Peyer's patch (tissue), 4 donors: ENCODE measurements around the gene CLTB. TPM values are rescaled to one million over a fixed set of nuclear protein-coding genes. Genes with fewer than 3 reads are reported as not detected.

ENCODE experiments used
- DNase-seq, 3 donors: peaks; one replicate each; pipeline ENCODE4 v3.0.0-alpha.2; 2017 to 2019
- H3K27ac ChIP-seq, 4 donors: fragments of 200-600 bp; sonication (generic); one replicate each; pipeline ENCODE4 v1.5.1; 2016 to 2019
- H3K27me3 ChIP-seq, 2 donors: fragments of 200-600 bp; sonication (generic); one replicate each; pipeline ENCODE4 v1.5.1; 2019
- H3K36me3 ChIP-seq, 3 donors: fragments of 200-600 bp; sonication (generic); one replicate each; pipeline ENCODE4 v1.5.1; 2016 to 2019
- H3K4me1 ChIP-seq, 4 donors: fragments of 200-600 bp; sonication (generic); one replicate each; pipeline ENCODE4 v1.5.1; 2016 to 2019
- H3K4me3 ChIP-seq, 4 donors: fragments of 200-600 bp; sonication (generic); 1 replicate in 3 of 4; 2 replicates in 1 of 4; pipeline ENCODE4 v1.5.1; 2016 to 2019; ENCODE audit warnings: mild to moderate bottlenecking in 1 of 4
- H3K9me3 ChIP-seq, 4 donors: fragments of 200-600 bp; sonication (generic); one replicate each; pipeline ENCODE4 v1.5.1; 2016 to 2019; ENCODE audit warnings: mild to moderate bottlenecking in 1 of 4
- CTCF ChIP-seq, 6 experiments: fragments of 450-650 bp in 4 of 6; fragments of 200-600 bp in 2 of 6; sonication (generic) in 1 of 6; IDR thresholded peaks; one replicate each; pipeline ENCODE4 v1.5.1; 2017 to 2019; ENCODE audit warnings: antibody characterized with exemption in 6 of 6, mild to moderate bottlenecking in 3 of 6, moderate library complexity in 1 of 6
- POLR2A ChIP-seq, 2 donors: fragments of 450-650 bp; IDR thresholded peaks; one replicate each; pipeline ENCODE4 v1.5.1; 2017; ENCODE audit warnings: antibody characterized with exemption in 2 of 2, mild to moderate bottlenecking in 2 of 2, moderate library complexity in 2 of 2
- total RNA-seq, 4 donors: library from RNA; depleted of rRNA; stranded (reverse); fragments of >200 nt; gene quantifications; one replicate each; pipeline ENCODE4 v1.1.0, GENCODE V29; 2016

Gene CLTB
- total RNA-seq, 4 donors from 2014 or later = 87.5 to 211 (median 196) TPM

DNA sequence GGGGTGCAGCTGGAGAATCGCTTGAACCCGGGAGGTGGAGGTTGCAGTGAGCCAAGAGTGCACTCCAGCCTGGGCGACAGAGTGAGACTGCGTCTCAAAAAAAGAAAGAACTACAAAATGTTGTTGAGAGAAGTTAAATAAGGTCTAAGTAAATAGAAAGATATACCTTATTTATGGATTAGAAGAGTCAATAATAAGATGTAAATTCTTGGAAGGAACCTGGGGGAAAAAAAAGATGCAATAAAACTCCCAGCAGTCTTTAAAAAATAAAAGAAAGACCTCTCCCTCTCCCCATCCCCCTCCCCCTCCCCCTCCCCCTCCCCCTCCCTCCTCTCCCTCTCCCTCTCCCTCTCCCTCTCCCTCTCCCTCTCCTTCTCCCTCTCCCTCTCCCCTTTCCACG, 16.4 kb upstream of the CLTB start:
- Histone ChIP-seq H3K27ac (no peak overlapping the region), H3K27me3 (no peaks in the 10 kb centered on the region), H3K4me1 (peaks cover 0 to 8% (median 0%) of the 10 kb centered on the region in 4 donors), H3K36me3 (no peaks in the 10 kb centered on the region), H3K4me3 (no peak overlapping the region), H3K9me3 (no peaks in the 10 kb centered on the region)
- DNase-seq = no peak
- TF ChIP-seq CTCF (IDR thresholded peaks at IDR 0.05) (no peak), POLR2A (IDR thresholded peaks at IDR 0.05) (no peak)

- no peak for DNase-seq
- H3K36me3 ChIP-seq = no peaks in the 10 kb centered on the region
- H3K4me1 ChIP-seq = peaks cover 0 to 9% (median 0%) of the 10 kb centered on the region in 4 donors
- TF ChIP-seq POLR2A (IDR thresholded peaks at IDR 0.05) (no peak), CTCF (IDR thresholded peaks at IDR 0.05) (no peak)
- no peak overlapping the region for H3K4me3 ChIP-seq
- H3K27ac ChIP-seq = no peak overlapping the region
- no peaks in the 10 kb centered on the region for H3K27me3 ChIP-seq
- H3K9me3 ChIP-seq = no peaks in the 10 kb centered on the region
These were observed 13.6 kb upstream of the CLTB start for GRCh38 chr5:176429972-176430371.

- peak in 1 of 3 donors; percentile 50 for DNase-seq
- Histone ChIP-seq H3K4me3 (peak overlapping the region in 1 of 4 donors; percentile 14), H3K36me3 (no peaks in the 10 kb centered on the region), H3K27ac (peak overlapping the region in 2 of 4 donors; percentile 59 to 68), H3K27me3 (no peaks in the 10 kb centered on the region), H3K4me1 (peaks cover 0 to 9% (median 0%) of the 10 kb centered on the region in 4 donors), H3K9me3 (no peaks in the 10 kb centered on the region)
- no peak for TF ChIP-seq CTCF (IDR thresholded peaks at IDR 0.05)
- no peak for TF ChIP-seq POLR2A (IDR thresholded peaks at IDR 0.05)
These were observed 11.6 kb upstream of the CLTB start for GRCh38 chr5:176427971-176428370.

DNA sequence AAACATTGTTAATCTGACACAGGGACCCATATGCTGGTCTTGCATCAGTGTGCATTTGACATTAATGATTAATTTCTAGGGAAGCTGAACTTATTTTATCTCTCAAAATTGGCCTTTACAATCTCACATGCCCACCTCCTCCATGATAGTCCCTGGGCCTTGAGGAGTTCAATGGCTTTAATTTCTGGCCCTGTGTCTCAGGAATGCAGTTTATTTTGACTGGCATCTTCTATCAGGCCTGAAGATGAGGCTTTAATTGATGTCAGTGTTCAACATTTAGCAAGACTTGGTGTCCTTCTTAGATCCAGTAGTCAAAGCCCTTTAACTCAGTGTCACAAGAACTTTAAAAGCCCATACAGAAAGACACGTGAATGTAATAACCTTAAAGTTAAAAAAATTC, 10.5 kb upstream of the CLTB start:
- Histone ChIP-seq H3K4me1 (peaks cover 0 to 9% (median 0%) of the 10 kb centered on the region in 4 donors), H3K9me3 (no peaks in the 10 kb centered on the region), H3K36me3 (no peaks in the 10 kb centered on the region), H3K27me3 (no peaks in the 10 kb centered on the region), H3K27ac (peak overlapping the region in 1 of 4 donors; percentile 56), H3K4me3 (no peak overlapping the region)
- TF ChIP-seq POLR2A (IDR thresholded peaks at IDR 0.05) (no peak), CTCF (IDR thresholded peaks at IDR 0.05) (no peak)
- DNase-seq = no peak

GRCh38 chr5:176425791-176426190, 9.5 kb upstream of the CLTB start:
- Histone ChIP-seq H3K27ac (peak overlapping the region in 2 of 4 donors; percentile 61 to 64), H3K4me3 (no peak overlapping the region)

More at GRCh38 chr5:176425791-176426190, 9.5 kb upstream of the CLTB start:
- Histone ChIP-seq H3K4me1 (peaks cover 0 to 9% (median 0%) of the 10 kb centered on the region in 4 donors), H3K27me3 (no peaks in the 10 kb centered on the region), H3K36me3 (no peaks in the 10 kb centered on the region), H3K9me3 (no peaks in the 10 kb centered on the region)
- TF ChIP-seq CTCF (IDR thresholded peaks at IDR 0.05) = no peak
- TF ChIP-seq POLR2A (IDR thresholded peaks at IDR 0.05) = no peak
- no peak for DNase-seq
